Measurements from ENCODE around the gene BEST1. TPM values are rescaled to one million over a fixed set of nuclear protein-coding genes. Genes with fewer than 3 reads are reported as not detected.

Gene BEST1
- total and polyA plus RNA-seq, 7 experiments from 2014 or later, result 0.49 to 7.1 (median 0.92) TPM; not detected in 1

GRCh38 chr11:61927501-61927900 is 22.6 kb upstream of the BEST1 start:
- H3K27ac ChIP-seq (ENCODE audit: low read depth, low read length), result no peak overlapping the region
- H3K9me3 ChIP-seq (ENCODE audit: control insufficient read depth in 2 of 3, low read length in 3 of 3), result no peaks in the 10 kb centered on the region
- Mint-ChIP-seq H3K4me1 (no peaks in the 10 kb centered on the region), H3K27me3 (peaks cover 0 to 23% (median 8%) of the 10 kb centered on the region in 5 donors), H3K4me3 (no peak overlapping the region), H3K27ac (no peak overlapping the region), H3K9me3 (peaks cover 0 to 4% (median 0%) of the 10 kb centered on the region in 11 donors), H3K36me3 (peaks cover 0 to 6% (median 0%) of the 10 kb centered on the region in 5 donors)
- no peak for ATAC-seq
- ChIA-PET POLR2A (no interaction called here), CTCF (no interaction called here)
- intact Hi-C loops (cut with micrococcal nuclease), result no loop called here
- no peaks in the 10 kb centered on the region for H3K27me3 ChIP-seq (ENCODE audit: control insufficient read depth in 2 of 2, insufficient read depth in 2 of 2, low read length in 2 of 2)
- no peak overlapping the region for H3K4me3 ChIP-seq (ENCODE audit: low read length)
- no peaks in the 10 kb centered on the region for H3K36me3 ChIP-seq (ENCODE audit: control insufficient read depth in 2 of 3, insufficient read depth in 3 of 3, low read length in 3 of 3)
- H3K4me1 ChIP-seq (ENCODE audit: control insufficient read depth in 2 of 2, insufficient read depth in 2 of 2, low read length in 2 of 2), result no peaks in the 10 kb centered on the region
- DNase-seq, result no peak

GRCh38 chr11:61928606-61929005 is 21.5 kb upstream of the BEST1 start:
- no peak for ATAC-seq
- H3K9me3 ChIP-seq (ENCODE audit: control insufficient read depth in 2 of 3, low read length in 3 of 3), result no peaks in the 10 kb centered on the region
- H3K36me3 Mint-ChIP-seq, result peaks cover 0 to 11% (median 6%) of the 10 kb centered on the region in 5 donors
- no peak overlapping the region for H3K27ac ChIP-seq (ENCODE audit: low read depth, low read length)
- no peaks in the 10 kb centered on the region for H3K4me1 Mint-ChIP-seq
- peaks cover 2 to 12% (median 7%) of the 10 kb centered on the region in 11 donors for H3K9me3 Mint-ChIP-seq
- no peak overlapping the region for H3K27ac Mint-ChIP-seq
- no peaks in the 10 kb centered on the region for H3K36me3 ChIP-seq (ENCODE audit: control insufficient read depth in 2 of 3, insufficient read depth in 3 of 3, low read length in 3 of 3)
- ChIA-PET CTCF (interaction anchor here (0.6 to 1.3 kb wide), 4 partner anchors 19 to 412 kb away, joined by 3 to 5 read pairs (median 4); no protein-coding TSS in a partner anchor), POLR2A (no interaction called here)
- H3K4me3 Mint-ChIP-seq, result no peak overlapping the region
- no peak overlapping the region for H3K4me3 ChIP-seq (ENCODE audit: low read length)
- no peaks in the 10 kb centered on the region for H3K27me3 ChIP-seq (ENCODE audit: control insufficient read depth in 2 of 2, insufficient read depth in 2 of 2, low read length in 2 of 2)
- DNase-seq, result no peak
- H3K4me1 ChIP-seq (ENCODE audit: control insufficient read depth in 2 of 2, insufficient read depth in 2 of 2, low read length in 2 of 2), result no peaks in the 10 kb centered on the region
- peaks cover 8 to 28% (median 13%) of the 10 kb centered on the region in 5 donors for H3K27me3 Mint-ChIP-seq
- intact Hi-C loops (cut with micrococcal nuclease), result no loop called here

GRCh38 chr11:61930933-61931332 is 19.2 kb upstream of the BEST1 start:
- peaks cover 3 to 19% (median 9%) of the 10 kb centered on the region in 11 donors for H3K9me3 Mint-ChIP-seq
- H3K9me3 ChIP-seq (ENCODE audit: control insufficient read depth in 2 of 3, low read length in 3 of 3), result no peaks in the 10 kb centered on the region
- no peak overlapping the region for H3K4me3 Mint-ChIP-seq
- DNase-seq (no peak), ATAC-seq (no peak)
- no peaks in the 10 kb centered on the region for H3K27me3 ChIP-seq (ENCODE audit: control insufficient read depth in 2 of 2, insufficient read depth in 2 of 2, low read length in 2 of 2)
- POLR2A ChIA-PET, result no interaction called here
- H3K4me3 ChIP-seq (ENCODE audit: low read length), result no peak overlapping the region
- H3K4me1 Mint-ChIP-seq, result no peaks in the 10 kb centered on the region
- no peaks in the 10 kb centered on the region for H3K4me1 ChIP-seq (ENCODE audit: control insufficient read depth in 2 of 2, insufficient read depth in 2 of 2, low read length in 2 of 2)
- H3K27me3 Mint-ChIP-seq, result peaks cover 20 to 27% (median 24%) of the 10 kb centered on the region in 5 donors
- H3K27ac ChIP-seq (ENCODE audit: low read depth, low read length), result no peak overlapping the region
- H3K36me3 Mint-ChIP-seq, result peaks cover 0 to 13% (median 8%) of the 10 kb centered on the region in 5 donors
- intact Hi-C loops (cut with micrococcal nuclease), result no loop called here
- no peak overlapping the region for H3K27ac Mint-ChIP-seq
- H3K36me3 ChIP-seq (ENCODE audit: control insufficient read depth in 2 of 3, insufficient read depth in 3 of 3, low read length in 3 of 3), result no peaks in the 10 kb centered on the region
- CTCF ChIA-PET, result interaction anchor here (1.1 kb wide), 1 partner anchor 16 kb away, joined by 4 read pairs; no protein-coding TSS in a partner anchor

GRCh38 chr11:61935861-61936260 is 14.3 kb upstream of the BEST1 start:
- H3K27me3 ChIP-seq (ENCODE audit: control insufficient read depth in 2 of 2, insufficient read depth in 2 of 2, low read length in 2 of 2), result no peaks in the 10 kb centered on the region
- DNase-seq (no peak), ATAC-seq (no peak)
- peaks cover 27 to 44% (median 38%) of the 10 kb centered on the region in 5 donors for H3K27me3 Mint-ChIP-seq
- H3K36me3 ChIP-seq (ENCODE audit: control insufficient read depth in 2 of 3, insufficient read depth in 3 of 3, low read length in 3 of 3), result no peaks in the 10 kb centered on the region
- ChIA-PET POLR2A (interaction anchor here (1.2 kb wide), 1 partner anchor 105 kb away, joined by 3 read pairs; no protein-coding TSS in a partner anchor), CTCF (interaction anchor here (1.2 kb wide), 1 partner anchor 11 kb away, joined by 4 read pairs; no protein-coding TSS in a partner anchor)
- H3K4me3 Mint-ChIP-seq, result no peak overlapping the region
- H3K4me3 ChIP-seq (ENCODE audit: low read length), result no peak overlapping the region
- peaks cover 5 to 42% (median 23%) of the 10 kb centered on the region in 11 donors for H3K9me3 Mint-ChIP-seq
- H3K4me1 ChIP-seq (ENCODE audit: control insufficient read depth in 2 of 2, insufficient read depth in 2 of 2, low read length in 2 of 2), result no peaks in the 10 kb centered on the region
- H3K4me1 Mint-ChIP-seq, result no peaks in the 10 kb centered on the region
- peaks cover 0 to 22% (median 8%) of the 10 kb centered on the region in 5 donors for H3K36me3 Mint-ChIP-seq
- no peak overlapping the region for H3K27ac ChIP-seq (ENCODE audit: low read depth, low read length)
- no peak overlapping the region for H3K27ac Mint-ChIP-seq
- intact Hi-C loops (cut with micrococcal nuclease), result no loop called here
- no peaks in the 10 kb centered on the region for H3K9me3 ChIP-seq (ENCODE audit: control insufficient read depth in 2 of 3, low read length in 3 of 3)

GRCh38 chr11:61940466-61940865 is 9.7 kb upstream of the BEST1 start:
- Mint-ChIP-seq H3K36me3 (peaks cover 0 to 11% (median 0%) of the 10 kb centered on the region in 5 donors), H3K27ac (no peak overlapping the region), H3K4me1 (no peaks in the 10 kb centered on the region), H3K9me3 (peaks cover 0 to 27% (median 12%) of the 10 kb centered on the region in 11 donors), H3K27me3 (peaks cover 4 to 35% (median 17%) of the 10 kb centered on the region in 5 donors), H3K4me3 (no peak overlapping the region)
- Histone ChIP-seq H3K4me1 (ENCODE audit: control insufficient read depth in 2 of 2, insufficient read depth in 2 of 2, low read length in 2 of 2) (no peaks in the 10 kb centered on the region), H3K36me3 (ENCODE audit: control insufficient read depth in 2 of 3, insufficient read depth in 3 of 3, low read length in 3 of 3) (no peaks in the 10 kb centered on the region), H3K4me3 (ENCODE audit: low read length) (no peak overlapping the region), H3K27ac (ENCODE audit: low read depth, low read length) (no peak overlapping the region), H3K27me3 (ENCODE audit: control insufficient read depth in 2 of 2, insufficient read depth in 2 of 2, low read length in 2 of 2) (no peaks in the 10 kb centered on the region), H3K9me3 (ENCODE audit: control insufficient read depth in 2 of 3, low read length in 3 of 3) (no peaks in the 10 kb centered on the region)
- intact Hi-C loops (cut with micrococcal nuclease), result loop anchor here in 1 of 2 donors (10.0 kb wide), 1 partner anchor 114 kb away; no protein-coding TSS in a partner anchor
- CTCF ChIA-PET, result interaction anchor here (0.6 kb wide), 1 partner anchor 8 kb away, joined by 3 read pairs; no protein-coding TSS in a partner anchor
- DNase-seq (no peak), ATAC-seq (no peak)
- POLR2A ChIA-PET, result interaction anchor here (0.9 kb wide), 1 partner anchor 11 kb away, joined by 4 read pairs; no protein-coding TSS in a partner anchor

- no peak overlapping the region for H3K4me3 Mint-ChIP-seq
- H3K27me3 ChIP-seq (ENCODE audit: control insufficient read depth in 2 of 2, insufficient read depth in 2 of 2, low read length in 2 of 2), result no peaks in the 10 kb centered on the region
- no peaks in the 10 kb centered on the region for H3K36me3 ChIP-seq (ENCODE audit: control insufficient read depth in 2 of 3, insufficient read depth in 3 of 3, low read length in 3 of 3)
- peaks cover 0 to 3% of the 10 kb centered on the region in 2 donors for H3K4me1 ChIP-seq (ENCODE audit: control insufficient read depth in 2 of 2, insufficient read depth in 2 of 2, low read length in 2 of 2)
- ChIA-PET POLR2A (no interaction called here), CTCF (no interaction called here)
- H3K36me3 Mint-ChIP-seq, result no peaks in the 10 kb centered on the region
- H3K4me3 ChIP-seq (ENCODE audit: low read length), result no peak overlapping the region
- no peak overlapping the region for H3K27ac ChIP-seq (ENCODE audit: low read depth, low read length)
- no peak overlapping the region for H3K27ac Mint-ChIP-seq
- no peaks in the 10 kb centered on the region for H3K9me3 Mint-ChIP-seq
- ATAC-seq (no peak), DNase-seq (no peak)
- peaks cover 0 to 3% (median 0%) of the 10 kb centered on the region in 7 donors for H3K4me1 Mint-ChIP-seq
- H3K27me3 Mint-ChIP-seq, result peaks cover 0 to 12% (median 0%) of the 10 kb centered on the region in 5 donors
- intact Hi-C loops (cut with micrococcal nuclease), result loop anchor here (5.0 to 10.0 kb wide), 2 partner anchors 82 to 110 kb away; no protein-coding TSS in a partner anchor
- no peaks in the 10 kb centered on the region for H3K9me3 ChIP-seq (ENCODE audit: control insufficient read depth in 2 of 3, low read length in 3 of 3)
Observed at GRCh38 chr11:61945191-61945590, 5.0 kb upstream of the BEST1 start.

Measured in naive thymus-derived CD4-positive, alpha-beta T cell (primary cell).